Effector memory CD8-positive, alpha-beta T cell (primary cell): Measurements from ENCODE around the gene DGKD.

Source experiments
- ATAC-seq: fragments of 150-1000 bp; cut with Tn5 transposase; replicated peaks from 2 replicates; pipeline ENCODE4 v1.10.0; 2021; ENCODE audit warnings: mild to moderate bottlenecking, moderate library complexity
- DNase-seq, 3 experiments: peaks; one replicate each; pipeline ENCODE4 v3.0.0; 2021
- H3K27ac Mint-ChIP-seq, 2 donors: one replicate each; pipeline ENCODE4 v1.8.0; 2022; ENCODE audit warnings: mild to moderate bottlenecking in 2 of 2, mixed read lengths in 2 of 2, moderate library complexity in 2 of 2
- H3K27me3 Mint-ChIP-seq, 2 donors: one replicate each; pipeline ENCODE4 v1.8.0; 2022; ENCODE audit warnings: mixed read lengths in 2 of 2
- H3K36me3 Mint-ChIP-seq: one replicate; pipeline ENCODE4 v1.8.0; 2022; ENCODE audit warnings: mild to moderate bottlenecking, moderate library complexity, mixed read lengths; ENCODE audit not compliant: insufficient read depth
- H3K4me1 Mint-ChIP-seq, 2 donors: one replicate each; pipeline ENCODE4 v1.8.0; 2022; ENCODE audit warnings: low read depth in 2 of 2, mixed read lengths in 2 of 2
- H3K4me3 Mint-ChIP-seq, 2 donors: one replicate each; pipeline ENCODE4 v1.8.0; 2022; ENCODE audit warnings: mild to moderate bottlenecking in 2 of 2, mixed read lengths in 2 of 2, moderate library complexity in 2 of 2
- H3K9me3 Mint-ChIP-seq, 2 donors: one replicate each; pipeline ENCODE4 v1.8.0; 2022; ENCODE audit warnings: mixed read lengths in 2 of 2

The DGKD gene

DNA sequence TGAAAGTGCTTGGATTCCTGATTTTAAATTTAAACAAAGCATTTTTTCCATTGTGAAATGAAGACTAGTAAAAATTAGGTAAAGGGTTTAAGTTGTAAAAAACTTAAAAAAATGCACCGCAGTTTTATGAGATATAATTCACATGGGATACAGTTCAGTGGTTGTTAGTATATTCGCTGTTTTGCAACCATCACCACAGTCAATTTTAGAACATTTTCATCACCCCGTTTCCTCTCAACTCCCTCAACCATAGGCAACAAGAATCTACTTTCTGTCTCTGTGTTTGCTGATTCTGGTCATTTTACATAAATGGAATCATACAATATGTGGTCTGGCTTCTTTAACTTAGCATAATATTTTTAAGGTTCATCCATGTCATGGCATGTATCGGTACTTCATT is 4.0 kb downstream of the DGKD start:
- Mint-ChIP-seq H3K27me3 (no peaks in the 10 kb centered on the region), H3K27ac (peak overlapping the region; percentile 39 to 76), H3K4me3 (peak overlapping the region; percentile 91), H3K4me1 (peaks cover 50 to 66% of the 10 kb centered on the region in 2 donors), H3K36me3 (peaks cover 25% of the 10 kb centered on the region), H3K9me3 (no peaks in the 10 kb centered on the region)
- DNase-seq (no peak), ATAC-seq (no peak)

DNA sequence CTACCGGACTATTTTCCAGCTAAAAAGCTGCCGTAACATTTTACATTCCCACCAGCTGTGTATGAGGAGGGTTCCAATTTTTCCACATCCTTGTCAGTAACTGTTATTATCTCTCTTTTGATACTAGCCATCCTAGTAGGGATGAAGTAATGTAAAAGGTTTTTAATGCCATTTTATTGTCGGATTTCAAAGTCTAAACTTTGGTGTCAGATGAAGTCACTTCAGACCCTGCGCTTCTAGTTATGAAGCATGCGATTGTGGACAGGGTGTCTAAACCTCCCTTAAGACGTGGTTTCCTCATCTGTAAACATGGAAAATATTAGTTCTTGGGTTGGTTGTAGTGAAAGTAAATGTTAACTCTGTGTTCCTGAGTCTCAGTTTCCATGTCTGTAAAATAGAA is 4.7 kb downstream of the DGKD start:
- H3K4me1 Mint-ChIP-seq, result peaks cover 48 to 64% of the 10 kb centered on the region in 2 donors
- peak; percentile 36 for ATAC-seq
- peak overlapping the region; percentile 39 to 76 for H3K27ac Mint-ChIP-seq
- H3K9me3 Mint-ChIP-seq, result no peaks in the 10 kb centered on the region
- H3K36me3 Mint-ChIP-seq, result peaks cover 25% of the 10 kb centered on the region
- H3K4me3 Mint-ChIP-seq, result peak overlapping the region; percentile 91
- no peak for DNase-seq
- no peaks in the 10 kb centered on the region for H3K27me3 Mint-ChIP-seq

- DNase-seq (no peak), ATAC-seq (no peak)
- Mint-ChIP-seq H3K27ac (peak overlapping the region; percentile 39 to 76), H3K9me3 (no peaks in the 10 kb centered on the region), H3K4me3 (no peak overlapping the region), H3K4me1 (peaks cover 49 to 70% of the 10 kb centered on the region in 2 donors), H3K27me3 (no peaks in the 10 kb centered on the region), H3K36me3 (peaks cover 29% of the 10 kb centered on the region)
These were observed 5.5 kb downstream of the DGKD start for GRCh38 chr2:233359823-233360222.

DNA sequence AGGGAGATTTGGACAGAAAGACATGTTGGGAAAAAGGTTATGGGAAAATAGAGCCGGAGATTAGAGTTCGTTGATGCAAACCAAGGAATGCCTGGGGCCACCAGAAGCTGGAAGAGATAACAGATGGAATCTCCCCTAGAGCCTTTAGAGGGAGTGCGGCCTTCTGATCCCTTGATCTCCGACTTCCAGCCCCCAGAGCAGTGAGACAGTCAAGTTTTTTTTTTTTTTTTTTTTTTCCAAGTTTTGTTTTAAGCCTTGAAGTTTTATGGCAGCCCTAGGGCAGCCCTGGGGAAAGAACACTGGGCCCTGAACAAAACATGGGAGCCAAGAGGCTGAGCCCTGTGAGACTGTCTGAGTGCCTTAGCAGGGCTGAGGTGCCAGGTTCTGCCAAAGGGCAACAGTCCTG is 6.5 kb downstream of the DGKD start:
- peaks cover 45 to 66% of the 10 kb centered on the region in 2 donors for H3K4me1 Mint-ChIP-seq
- H3K27me3 Mint-ChIP-seq, result no peaks in the 10 kb centered on the region
- H3K4me3 Mint-ChIP-seq, result no peak overlapping the region
- no peaks in the 10 kb centered on the region for H3K9me3 Mint-ChIP-seq
- no peak overlapping the region for H3K27ac Mint-ChIP-seq
- peaks cover 22% of the 10 kb centered on the region for H3K36me3 Mint-ChIP-seq
- ATAC-seq (no peak), DNase-seq (no peak)

DNA sequence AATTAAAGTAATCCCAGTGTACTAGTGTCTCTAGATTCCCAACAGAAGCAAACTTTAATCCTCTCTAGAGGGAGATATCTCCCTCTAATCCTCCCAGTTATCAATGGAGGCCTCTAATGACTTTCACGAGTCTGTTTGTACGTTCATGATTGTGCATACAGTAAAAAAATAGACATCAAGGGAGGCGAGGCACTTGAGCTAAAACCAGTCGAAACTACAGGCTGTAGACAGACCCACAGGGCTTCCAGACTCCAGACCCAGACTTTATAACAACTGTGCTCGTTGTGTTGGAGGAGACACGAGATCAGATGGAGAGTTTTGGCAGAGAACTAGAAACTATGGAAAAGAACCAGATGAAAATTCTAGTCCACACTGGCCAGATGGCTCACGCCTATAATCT is 7.0 kb downstream of the DGKD start:
- Mint-ChIP-seq H3K27me3 (no peaks in the 10 kb centered on the region), H3K36me3 (peaks cover 24% of the 10 kb centered on the region), H3K27ac (no peak overlapping the region), H3K9me3 (no peaks in the 10 kb centered on the region), H3K4me1 (peaks cover 45 to 66% of the 10 kb centered on the region in 2 donors), H3K4me3 (no peak overlapping the region)
- ATAC-seq (no peak), DNase-seq (no peak)

GRCh38 chr2:233362742-233363141 is 8.4 kb downstream of the DGKD start:
- DNase-seq, result no peak
- H3K36me3 Mint-ChIP-seq, result peaks cover 29% of the 10 kb centered on the region
- H3K4me3 Mint-ChIP-seq, result no peak overlapping the region
- no peak overlapping the region for H3K27ac Mint-ChIP-seq
- H3K27me3 Mint-ChIP-seq, result no peaks in the 10 kb centered on the region
- peaks cover 36 to 60% of the 10 kb centered on the region in 2 donors for H3K4me1 Mint-ChIP-seq
- H3K9me3 Mint-ChIP-seq, result no peaks in the 10 kb centered on the region
- ATAC-seq, result peak; percentile 43

- Mint-ChIP-seq H3K9me3 (no peaks in the 10 kb centered on the region), H3K36me3 (peaks cover 31% of the 10 kb centered on the region), H3K27me3 (no peaks in the 10 kb centered on the region), H3K4me3 (no peak overlapping the region), H3K27ac (no peak overlapping the region), H3K4me1 (peaks cover 33 to 54% of the 10 kb centered on the region in 2 donors)
- ATAC-seq (no peak), DNase-seq (no peak)
These were observed 9.5 kb downstream of the DGKD start for GRCh38 chr2:233363744-233364235.

DNA sequence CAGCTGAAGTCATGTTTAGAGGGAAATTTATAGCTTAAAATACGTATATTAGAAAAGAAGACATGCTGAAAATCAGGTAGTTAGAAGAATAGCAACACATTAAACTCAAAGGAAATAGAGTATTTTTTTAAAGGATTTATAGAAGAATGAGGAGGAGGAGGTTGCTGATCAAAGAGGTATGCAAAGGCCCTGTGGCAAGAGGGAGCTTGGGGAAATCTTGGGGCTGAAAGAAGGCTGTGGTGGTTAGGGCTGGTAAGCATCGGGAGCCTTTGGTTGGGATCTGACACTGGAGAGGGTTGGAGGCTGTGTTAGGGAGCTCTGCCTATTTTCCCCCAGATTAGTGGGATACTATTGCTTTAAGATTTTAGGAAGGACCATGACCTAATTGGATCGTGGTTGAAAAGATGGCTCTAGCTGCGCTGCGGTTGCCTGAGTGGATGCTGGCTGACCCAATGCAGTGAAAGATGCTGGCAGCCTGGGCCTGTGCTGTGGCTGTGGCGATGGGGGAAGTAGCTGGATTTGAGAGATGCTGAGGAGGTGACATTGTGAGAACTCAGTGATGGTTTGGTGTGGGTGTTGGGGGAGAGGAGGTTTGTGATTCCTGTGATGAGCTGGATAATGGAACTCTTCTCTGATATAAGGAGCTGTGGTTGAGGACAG is 11.7 kb downstream of the DGKD start:
- peaks cover 20% of the 10 kb centered on the region for H3K36me3 Mint-ChIP-seq
- no peak for DNase-seq
- peak overlapping the region; percentile 69 to 70 for H3K27ac Mint-ChIP-seq
- H3K4me1 Mint-ChIP-seq, result peaks cover 31 to 50% of the 10 kb centered on the region in 2 donors
- no peaks in the 10 kb centered on the region for H3K9me3 Mint-ChIP-seq
- no peak for ATAC-seq
- H3K4me3 Mint-ChIP-seq, result no peak overlapping the region
- H3K27me3 Mint-ChIP-seq, result no peaks in the 10 kb centered on the region

GRCh38 chr2:233367586-233367985 is 13.3 kb downstream of the DGKD start:
- H3K27ac Mint-ChIP-seq, result peak overlapping the region; percentile 70 to 75
- ATAC-seq (no peak), DNase-seq (no peak)
- H3K4me3 Mint-ChIP-seq, result no peak overlapping the region
- no peaks in the 10 kb centered on the region for H3K27me3 Mint-ChIP-seq
- peaks cover 32% of the 10 kb centered on the region for H3K36me3 Mint-ChIP-seq
- peaks cover 33 to 48% of the 10 kb centered on the region in 2 donors for H3K4me1 Mint-ChIP-seq
- H3K9me3 Mint-ChIP-seq, result no peaks in the 10 kb centered on the region

- Mint-ChIP-seq H3K4me3 (no peak overlapping the region), H3K36me3 (peaks cover 41% of the 10 kb centered on the region), H3K4me1 (peaks cover 34 to 51% of the 10 kb centered on the region in 2 donors), H3K27ac (peak overlapping the region in 1 of 2 donors; percentile 50), H3K27me3 (no peaks in the 10 kb centered on the region), H3K9me3 (no peaks in the 10 kb centered on the region)
- ATAC-seq (no peak), DNase-seq (no peak)
These were observed 14.5 kb downstream of the DGKD start for GRCh38 chr2:233368756-233369155.

DNA sequence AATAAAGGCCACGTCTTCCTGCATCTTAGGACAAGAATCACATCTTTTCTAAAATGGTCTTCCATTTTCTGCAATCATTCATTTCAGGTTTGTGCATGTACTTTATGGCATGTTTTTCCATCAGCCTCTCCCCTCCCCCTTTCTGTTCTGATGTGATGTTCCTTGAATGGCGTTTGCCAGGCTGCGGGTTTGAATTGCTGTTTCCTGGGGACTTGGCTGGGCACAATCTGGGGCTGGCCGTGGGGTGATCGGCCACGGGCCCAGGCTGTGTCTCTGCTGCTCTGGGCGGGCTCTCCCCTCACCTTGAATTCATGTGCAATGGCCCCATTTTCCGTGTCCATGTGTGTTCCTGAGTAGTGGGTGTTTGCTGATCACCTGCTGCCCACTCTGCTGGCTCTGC is 15.2 kb downstream of the DGKD start:
- Mint-ChIP-seq H3K9me3 (no peaks in the 10 kb centered on the region), H3K4me3 (peak overlapping the region in 1 of 2 donors; percentile 6), H3K27ac (peak overlapping the region in 1 of 2 donors; percentile 50), H3K36me3 (peaks cover 46% of the 10 kb centered on the region), H3K27me3 (no peaks in the 10 kb centered on the region), H3K4me1 (peaks cover 30 to 47% of the 10 kb centered on the region in 2 donors)
- no peak for DNase-seq
- ATAC-seq, result no peak

DNA sequence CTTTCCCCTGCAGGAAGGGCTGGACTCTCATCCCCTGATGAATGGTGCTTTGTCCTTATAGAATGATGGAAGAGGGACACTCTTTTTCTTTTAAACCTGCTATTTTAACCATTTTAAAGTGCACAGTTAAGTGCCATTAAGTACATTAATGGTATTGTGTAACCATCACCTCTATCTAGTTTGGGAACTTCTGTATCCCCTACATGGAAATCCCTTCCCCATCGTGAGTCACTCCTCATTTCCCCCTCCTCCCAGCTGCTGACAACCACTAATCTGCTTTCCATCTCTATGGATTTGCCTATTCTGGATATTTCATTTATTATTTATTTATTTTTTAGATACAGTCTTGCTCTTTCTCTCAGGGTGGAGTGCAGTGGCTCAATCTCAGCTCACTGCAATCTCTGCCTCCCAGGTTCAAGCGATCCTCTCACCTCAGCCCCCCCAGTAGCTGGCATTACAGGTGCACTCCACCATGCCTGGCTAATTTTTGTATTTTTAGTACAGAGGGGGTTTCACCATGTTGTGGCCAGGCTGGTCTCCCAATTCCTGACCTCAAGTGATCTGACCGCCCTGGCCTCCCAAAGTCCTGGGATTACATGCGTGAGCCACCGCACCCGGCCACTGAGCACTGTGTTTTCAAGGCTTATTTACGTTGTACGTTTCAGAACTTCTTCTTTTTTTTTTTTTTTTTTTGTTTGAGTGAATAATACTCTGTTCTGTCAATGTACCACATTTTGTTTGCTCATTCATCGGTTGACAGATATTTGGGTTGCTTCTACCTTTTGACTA is 15.8 kb downstream of the DGKD start:
- ATAC-seq, result no peak

DNA sequence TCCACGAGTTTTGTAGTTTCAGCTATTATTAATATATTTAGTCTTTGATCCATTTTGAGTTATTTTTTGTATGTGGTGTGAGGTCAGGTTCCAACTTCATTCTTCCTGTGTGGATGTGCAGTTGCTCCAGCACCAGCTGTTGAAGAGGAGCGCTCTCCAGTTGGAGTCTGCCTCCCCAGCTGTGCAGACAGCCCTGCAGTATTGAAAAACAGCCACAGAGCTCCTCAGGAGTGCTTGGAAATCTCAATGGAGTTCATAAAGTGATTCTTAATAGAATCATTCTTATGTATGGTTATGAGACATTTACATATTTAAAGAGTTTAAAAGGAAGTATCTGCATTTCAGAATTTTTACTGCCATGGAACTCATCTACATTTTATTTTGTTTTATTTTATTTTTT is 17.3 kb downstream of the DGKD start:
- Mint-ChIP-seq H3K27ac (peak overlapping the region; percentile 5 to 67), H3K9me3 (no peaks in the 10 kb centered on the region), H3K27me3 (no peaks in the 10 kb centered on the region), H3K4me1 (peaks cover 23 to 39% of the 10 kb centered on the region in 2 donors), H3K36me3 (peaks cover 45% of the 10 kb centered on the region), H3K4me3 (no peak overlapping the region)
- ATAC-seq, result no peak
- no peak for DNase-seq

More for the DNA sequence above, 15.8 kb downstream of the DGKD start:
- peak overlapping the region in 1 of 2 donors; percentile 6 for H3K4me3 Mint-ChIP-seq
- H3K36me3 Mint-ChIP-seq, result peaks cover 44% of the 10 kb centered on the region
- H3K27ac Mint-ChIP-seq, result peak overlapping the region in 1 of 2 donors; percentile 50
- H3K27me3 Mint-ChIP-seq, result no peaks in the 10 kb centered on the region
- DNase-seq, result no peak
- peaks cover 30 to 44% of the 10 kb centered on the region in 2 donors for H3K4me1 Mint-ChIP-seq
- H3K9me3 Mint-ChIP-seq, result no peaks in the 10 kb centered on the region

DNA sequence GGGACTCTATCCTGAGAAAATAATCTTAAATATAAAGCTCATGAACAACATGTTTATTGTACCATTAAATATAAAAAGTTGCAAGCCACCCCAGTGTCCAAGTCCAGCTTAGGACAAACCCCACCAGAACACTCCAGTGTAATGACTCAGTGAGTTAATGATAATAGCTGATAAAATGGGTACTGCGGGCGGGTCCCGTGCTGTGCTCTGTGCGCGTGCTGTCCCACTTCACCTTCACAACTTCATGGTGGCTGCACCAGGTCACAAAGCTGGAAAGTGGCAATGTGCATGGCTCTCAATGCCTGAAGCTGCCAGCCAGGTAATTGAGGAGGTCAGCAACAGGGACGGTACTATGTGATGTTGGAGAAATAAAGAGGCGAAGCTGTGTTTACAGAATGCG is 18.6 kb downstream of the DGKD start:
- H3K27me3 Mint-ChIP-seq, result no peaks in the 10 kb centered on the region

More for the DNA sequence above, 18.6 kb downstream of the DGKD start:
- no peak overlapping the region for H3K4me3 Mint-ChIP-seq
- no peaks in the 10 kb centered on the region for H3K9me3 Mint-ChIP-seq
- no peak for ATAC-seq
- H3K27ac Mint-ChIP-seq, result no peak overlapping the region
- H3K4me1 Mint-ChIP-seq, result peaks cover 20 to 37% of the 10 kb centered on the region in 2 donors
- no peak for DNase-seq
- peaks cover 44% of the 10 kb centered on the region for H3K36me3 Mint-ChIP-seq
